ENCODE data around the gene NUDT9.
"Not testable (repeated sequence)": the region's sequence is repeated elsewhere in the genome, so short reads cannot be mapped to it uniquely, and the experiment has no call there.

NUDT9 gene

GRCh38 chr4:87461281-87461700 is 38.9 kb downstream of the NUDT9 start:
- DNase-seq (ENCODE audit: low read depth, low spot score): no peak

DNA sequence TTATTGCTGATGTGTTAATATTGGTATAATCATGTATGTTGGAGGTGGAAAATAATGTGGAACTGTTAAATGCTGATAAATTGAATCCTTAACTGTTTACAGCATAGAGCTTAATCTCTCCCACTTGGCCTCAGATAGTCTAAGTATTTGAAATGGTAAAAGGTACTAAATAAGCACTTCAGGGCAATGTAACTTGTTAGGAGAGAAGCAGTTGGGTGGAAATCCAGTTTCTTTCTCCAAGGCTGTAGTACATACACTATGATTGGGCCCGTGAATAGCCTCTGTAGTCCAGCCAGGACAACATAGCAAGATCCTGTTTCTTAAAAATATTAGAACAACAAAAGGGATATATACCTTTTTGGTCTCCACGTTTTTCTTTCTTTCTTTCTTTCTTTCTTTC is 39.7 kb downstream of the NUDT9 start:
- DNase-seq (ENCODE audit: low read depth, low spot score): no peak

GRCh38 chr4:87465739-87466366 is 43.5 kb downstream of the NUDT9 start:
- DNase-seq (ENCODE audit: low read depth, low spot score): no peak

- no peak for DNase-seq (ENCODE audit: low read depth, low spot score)
These were observed 47.0 kb downstream of the NUDT9 start for GRCh38 chr4:87469390-87469789.

DNA sequence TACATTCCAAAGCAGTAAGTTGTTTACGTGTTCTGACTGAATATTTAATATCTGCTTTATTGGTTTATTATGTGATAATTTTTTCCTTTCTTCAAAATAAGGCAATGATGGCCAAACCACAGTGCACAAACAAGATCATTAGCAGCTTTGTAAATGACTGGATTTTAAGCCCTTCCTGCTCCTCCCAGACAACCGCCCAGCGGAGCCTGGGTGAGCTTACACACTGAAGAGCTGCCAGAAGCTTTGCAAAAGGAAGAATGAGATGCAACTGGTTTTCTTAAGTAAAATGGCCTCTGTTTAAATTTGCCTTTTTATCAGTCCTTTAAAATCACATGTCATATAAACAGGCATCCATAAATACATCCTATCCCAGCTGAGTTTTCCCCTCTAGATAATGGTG is 54.6 kb downstream of the NUDT9 start:
- DNase-seq (ENCODE audit: low read depth, low spot score): no peak

- no peak for DNase-seq (ENCODE audit: low read depth, low spot score)
These were observed 56.4 kb downstream of the NUDT9 start for GRCh38 chr4:87478732-87479250.

- no peak for DNase-seq (ENCODE audit: low read depth, low spot score)
These were observed 59.0 kb downstream of the NUDT9 start for GRCh38 chr4:87481377-87481776.

DNA sequence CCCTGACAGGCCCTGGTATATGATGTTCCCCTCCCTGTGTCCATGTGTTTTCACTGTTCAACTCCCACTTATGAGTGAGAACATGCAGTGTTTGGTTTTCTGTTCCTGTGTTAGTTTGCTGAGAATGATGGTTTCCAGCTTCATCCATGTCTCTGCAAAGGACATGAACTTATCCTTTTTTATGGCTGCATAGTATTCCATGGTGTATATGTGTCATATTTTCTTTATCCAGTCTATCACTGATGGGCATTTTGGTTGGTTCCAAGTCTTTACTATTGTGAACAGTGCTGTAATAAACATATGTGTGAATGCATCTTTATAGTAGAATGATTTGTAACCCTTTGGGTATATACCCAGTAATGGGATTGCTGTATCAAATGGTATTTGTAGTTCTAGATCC is 60.9 kb downstream of the NUDT9 start:
- not testable (repeated sequence) for DNase-seq (ENCODE audit: low read depth, low spot score)

GRCh38 chr4:87488666-87489065 is 66.3 kb downstream of the NUDT9 start:
- not testable (repeated sequence) for DNase-seq (ENCODE audit: low read depth, low spot score)

GRCh38 chr4:87489678-87490077 is 67.3 kb downstream of the NUDT9 start:
- no peak for DNase-seq (ENCODE audit: low read depth, low spot score)

DNA sequence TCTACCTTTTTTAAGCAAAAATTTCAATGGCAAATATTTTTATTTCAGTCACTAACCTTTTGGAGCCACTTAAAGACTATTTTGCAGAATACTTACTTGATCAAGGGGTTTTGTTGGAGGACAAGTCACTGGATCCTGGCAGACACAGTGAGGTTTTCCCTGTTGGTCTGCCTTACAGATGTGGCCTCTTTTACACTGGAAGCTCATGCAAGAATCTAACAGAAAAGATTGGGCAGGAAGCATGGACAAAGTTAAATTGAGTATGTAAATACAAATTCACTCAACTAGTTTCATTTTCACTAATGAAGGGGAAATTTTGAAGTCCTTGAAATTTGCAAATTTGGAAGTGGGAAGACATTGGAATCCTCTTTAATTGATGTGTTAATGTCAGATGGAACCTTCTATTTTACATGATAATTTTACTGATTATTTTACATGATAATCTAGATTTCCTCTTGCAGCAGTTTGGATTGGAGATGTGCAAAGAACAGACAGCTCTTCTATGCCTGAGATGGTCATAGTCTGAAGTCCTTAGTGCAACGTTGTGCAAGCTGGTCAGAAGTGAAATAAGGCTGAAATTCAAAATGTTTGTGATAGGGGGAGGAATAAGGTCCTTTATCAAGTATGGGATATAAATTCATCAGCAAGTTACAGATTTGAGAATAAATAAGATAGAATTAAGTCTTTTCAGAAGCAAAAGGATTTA is 68.4 kb downstream of the NUDT9 start:
- no peak for DNase-seq (ENCODE audit: low read depth, low spot score)

- DNase-seq (ENCODE audit: low read depth, low spot score): no peak
These were observed 69.1 kb downstream of the NUDT9 start for GRCh38 chr4:87491436-87491835.

GRCh38 chr4:87491851-87492250 is 69.5 kb downstream of the NUDT9 start:
- not testable (repeated sequence) for DNase-seq (ENCODE audit: low read depth, low spot score)

DNA sequence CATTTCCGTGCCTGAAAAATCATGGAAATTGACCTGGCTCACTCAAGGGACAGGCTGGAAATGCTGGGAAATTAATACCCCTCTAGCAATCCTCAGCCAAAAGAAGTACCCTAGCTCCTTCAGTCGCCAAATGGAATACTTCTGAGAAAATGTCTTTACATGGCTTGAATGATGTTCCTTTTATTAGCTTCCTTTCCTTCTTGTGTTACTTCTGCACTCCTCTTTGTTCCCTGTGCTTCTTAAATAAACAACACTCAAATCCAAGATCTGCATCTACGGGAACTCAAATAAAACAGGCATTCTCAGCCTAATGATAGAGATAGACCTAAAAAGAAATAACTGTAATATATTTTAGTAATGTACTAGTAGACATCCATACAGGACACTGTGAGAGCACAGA is 70.7 kb downstream of the NUDT9 start:
- no peak for DNase-seq (ENCODE audit: low read depth, low spot score)

DNA sequence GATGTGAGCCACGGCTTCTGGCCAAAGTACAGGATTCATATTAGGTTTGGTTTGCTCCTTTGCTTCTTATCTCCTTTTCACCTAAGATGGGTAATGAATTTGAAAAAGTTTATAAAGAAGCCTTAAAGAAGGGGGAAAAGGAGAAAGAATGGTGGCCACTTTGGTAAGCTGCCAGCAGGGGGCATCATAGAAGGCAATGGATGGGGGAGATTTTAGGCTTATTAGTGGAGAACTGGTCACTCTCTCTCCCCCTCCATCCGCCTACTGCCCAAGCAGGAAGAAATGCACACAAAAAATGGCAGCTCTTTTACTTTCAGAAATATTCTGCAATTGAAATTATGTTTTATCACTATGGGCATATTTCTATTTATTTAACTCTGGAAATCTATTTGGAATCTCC is 74.8 kb downstream of the NUDT9 start:
- DNase-seq (ENCODE audit: low read depth, low spot score): no peak

GRCh38 chr4:87497578-87497977 is 75.2 kb downstream of the NUDT9 start:
- DNase-seq (ENCODE audit: low read depth, low spot score): no peak

DNA sequence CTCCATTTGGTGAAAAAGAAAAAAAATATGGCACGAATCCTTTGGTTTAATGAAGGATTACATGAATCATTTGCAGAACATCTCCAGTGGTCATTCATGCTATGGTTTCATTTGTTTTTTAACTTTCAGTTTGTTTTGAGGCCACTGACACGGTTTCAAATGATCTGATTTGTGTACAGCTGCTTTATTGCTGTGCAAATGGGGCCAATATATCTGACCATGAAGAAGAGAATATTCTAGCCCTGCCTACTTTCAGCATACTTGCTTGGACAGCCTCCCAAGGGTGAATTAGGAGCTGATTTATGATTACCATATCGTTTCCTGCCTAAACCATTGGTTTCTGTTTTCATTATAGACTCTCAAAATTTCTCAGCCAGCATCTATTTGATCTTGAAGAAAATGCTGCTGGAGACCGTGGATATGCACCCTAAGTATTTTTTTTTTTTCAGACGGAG is 76.1 kb downstream of the NUDT9 start:
- no peak for DNase-seq (ENCODE audit: low read depth, low spot score)

DNA sequence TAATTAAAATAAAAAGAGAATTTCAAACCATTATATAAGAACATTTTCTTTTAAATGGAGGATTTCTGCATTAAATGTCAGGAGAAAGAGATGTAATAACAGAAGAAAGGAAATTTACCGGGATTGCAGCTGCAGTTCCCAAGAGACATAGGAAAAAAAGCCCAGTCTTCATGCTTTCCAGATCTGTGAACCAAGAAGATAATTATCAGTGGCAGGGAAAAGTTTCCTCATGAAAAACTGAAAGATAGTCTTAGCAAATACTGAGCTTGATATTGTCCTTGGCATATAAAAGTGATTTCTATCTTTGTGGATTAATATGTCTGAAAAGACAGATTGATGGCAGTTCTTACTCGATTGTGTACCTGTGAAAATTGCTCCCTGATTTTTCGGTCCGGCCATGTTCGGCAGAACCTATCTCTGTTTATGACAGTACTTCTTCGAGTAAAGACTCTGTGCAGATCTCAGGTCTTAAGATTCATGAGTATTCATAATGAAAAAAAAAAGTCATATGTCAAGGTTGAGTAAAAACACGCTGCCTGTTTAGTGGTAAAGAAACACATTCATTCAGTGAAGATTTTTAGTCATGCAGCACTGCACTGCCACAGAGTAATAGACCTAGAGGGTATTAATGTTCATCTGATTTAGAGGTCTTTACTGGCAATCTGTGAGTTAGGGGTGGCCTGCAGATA is 77.2 kb downstream of the NUDT9 start:
- no peak for DNase-seq (ENCODE audit: low read depth, low spot score)

GRCh38 chr4:87500092-87500462 is 77.7 kb downstream of the NUDT9 start:
- no peak for DNase-seq (ENCODE audit: low read depth, low spot score)

GRCh38 chr4:87502580-87503238 is 80.3 kb downstream of the NUDT9 start:
- DNase-seq (ENCODE audit: low read depth, low spot score): no peak

DNA sequence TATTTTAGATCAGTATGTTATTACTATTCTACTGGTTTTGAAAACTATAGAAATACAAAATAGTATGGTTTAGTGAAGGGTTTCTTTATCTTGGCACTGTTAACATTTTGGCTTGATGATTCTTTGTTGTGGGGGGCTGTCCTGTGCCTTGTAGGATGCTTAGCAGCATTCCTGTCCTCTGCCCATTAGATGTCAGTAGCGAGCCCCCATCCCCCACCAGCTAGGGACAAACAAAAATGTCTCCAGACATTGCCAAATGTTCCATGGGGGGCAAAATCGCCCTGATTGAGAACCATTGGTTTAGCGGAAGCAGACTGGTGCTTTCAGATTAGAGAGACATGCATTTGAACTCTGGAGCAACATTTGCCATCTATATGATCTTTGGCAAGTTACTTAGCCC is 83.5 kb downstream of the NUDT9 start:
- DNase-seq (ENCODE audit: low read depth, low spot score): no peak
